GM18520 (cell line): ENCODE results near the gene GOLGA6L4.
"Not testable (repeated sequence)": the region's sequence is repeated elsewhere in the genome, so short reads cannot be mapped to it uniquely, and the experiment has no call there.

Experiments used
- ATAC-seq: cut with Tn5 transposase; IDR thresholded peaks from one replicate; pipeline ENCODE4 v1.9.1; 2021; ENCODE audit not compliant: unreplicated experiment

Gene GOLGA6L4, protein sequence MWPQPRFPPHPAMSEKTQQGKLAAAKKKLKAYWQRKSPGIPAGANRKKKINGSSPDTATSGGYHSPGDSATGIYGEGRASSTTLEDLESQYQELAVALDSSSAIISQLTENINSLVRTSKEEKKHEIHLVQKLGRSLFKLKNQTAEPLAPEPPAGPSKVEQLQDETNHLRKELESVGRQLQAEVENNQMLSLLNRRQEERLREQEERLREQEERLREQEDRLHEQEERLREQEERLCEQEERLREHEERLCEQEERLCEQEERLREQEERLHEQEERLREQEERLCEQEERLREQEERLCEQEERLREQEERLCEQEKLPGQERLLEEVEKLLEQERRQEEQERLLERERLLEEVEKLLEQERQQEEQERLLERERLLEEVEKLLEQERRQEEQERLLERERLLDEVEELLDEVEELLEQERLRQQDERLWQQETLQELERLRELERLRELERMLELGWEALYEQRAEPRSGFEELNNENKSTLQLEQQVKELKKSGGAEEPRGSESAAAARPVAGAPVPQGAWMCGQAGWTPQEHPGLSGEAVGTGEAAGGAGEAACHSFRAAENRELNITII

DNA sequence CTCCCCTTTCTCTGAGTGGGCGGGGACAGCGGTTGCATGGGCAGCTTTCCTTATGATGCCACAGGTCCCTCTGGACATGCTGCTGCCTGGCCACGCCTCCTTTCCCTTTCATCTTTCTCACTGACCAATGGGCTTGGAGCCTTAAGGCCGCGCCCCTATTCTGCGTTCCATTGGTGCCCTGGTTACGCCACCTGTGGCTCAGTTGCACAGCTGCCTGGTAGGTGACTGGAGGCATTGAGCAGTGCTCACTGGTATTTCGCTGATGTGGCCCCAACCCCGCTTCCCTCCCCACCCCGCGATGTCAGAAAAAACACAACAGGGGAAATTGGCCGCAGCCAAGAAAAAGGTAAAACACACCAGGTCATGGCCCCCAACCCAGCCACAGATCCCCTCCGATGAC lies at the start of gene GOLGA6L4:
GOLGA6L4 (plus strand) TSS at position 201 of the 400 bp plus-strand sequence; CDS start at position 263, 62 bp downstream.
- ATAC-seq: not testable (repeated sequence)

DNA sequence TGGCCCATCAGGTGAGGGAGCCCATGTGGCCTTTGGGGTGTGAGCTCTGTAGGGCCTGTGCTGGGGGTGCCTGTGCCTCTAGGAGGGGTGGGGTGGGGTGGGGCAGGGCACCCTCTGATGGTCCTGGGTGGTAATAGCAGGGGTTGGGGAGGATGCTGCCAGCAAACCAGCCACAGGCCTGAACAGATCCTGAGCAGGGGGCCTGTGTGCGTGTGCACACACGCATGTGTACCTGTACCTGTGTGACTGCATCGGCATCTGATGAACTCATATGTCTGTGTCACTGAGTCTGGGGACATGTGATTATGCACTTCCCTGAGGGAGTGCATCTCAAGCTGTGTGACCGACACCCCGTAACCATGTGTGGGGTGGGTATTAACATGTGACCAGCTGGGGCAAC lies 42.6 kb upstream of the GOLGA6L4 start:
- ATAC-seq: not testable (repeated sequence)

DNA sequence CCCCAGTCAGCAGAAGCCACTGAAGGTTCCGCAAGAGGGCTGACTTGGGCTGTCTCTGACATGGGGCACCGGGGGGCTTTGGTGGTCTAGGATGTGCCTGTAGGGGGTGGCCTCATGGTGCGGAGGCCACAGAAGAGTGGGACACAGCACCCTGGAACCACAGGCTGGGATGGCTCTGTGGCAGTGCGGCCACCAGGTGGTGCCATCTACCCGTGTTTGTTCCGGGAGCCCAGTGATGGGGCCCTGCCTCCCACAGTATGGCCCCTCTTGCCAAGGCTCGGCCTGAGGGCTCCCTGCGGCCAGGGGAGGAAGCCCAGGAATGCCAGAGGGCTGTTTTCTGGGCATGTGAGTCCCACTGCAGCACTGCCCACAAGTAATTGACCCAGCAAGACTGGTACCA lies 40.0 kb upstream of the GOLGA6L4 start:
- ATAC-seq: not testable (repeated sequence)

DNA sequence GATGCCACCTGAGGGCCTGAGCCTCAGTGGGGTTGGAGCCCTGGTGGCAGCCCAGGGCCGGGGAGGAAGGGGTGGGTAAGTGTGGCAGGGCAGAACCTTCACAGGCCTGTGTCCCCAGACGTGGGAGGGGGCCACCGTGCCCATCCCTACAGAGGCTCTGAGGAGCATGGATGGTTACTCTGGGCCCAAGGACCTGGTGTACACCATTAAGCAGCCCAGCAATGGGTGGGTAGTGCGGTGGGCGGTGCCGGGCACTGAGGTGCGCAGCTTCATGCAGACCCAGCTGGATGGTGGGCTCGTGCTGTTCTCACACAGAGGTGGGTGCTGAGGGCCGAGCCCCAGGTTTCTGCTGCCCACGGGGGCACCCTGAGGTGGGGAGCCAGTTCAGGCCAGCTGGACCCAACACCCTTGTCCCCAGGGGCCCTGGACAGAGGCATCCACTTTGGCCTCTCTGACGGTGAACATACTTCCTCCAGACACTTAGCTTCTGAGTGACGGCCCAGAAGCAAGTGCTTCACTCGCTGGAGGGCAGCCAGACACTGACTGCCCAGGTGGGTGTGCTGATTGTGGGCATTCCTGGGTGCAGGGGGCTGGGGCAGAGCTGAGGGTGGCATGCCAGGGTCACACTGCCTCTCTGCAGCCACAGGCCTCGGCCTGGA lies 38.9 kb upstream of the GOLGA6L4 start:
- not testable (repeated sequence) for ATAC-seq

DNA sequence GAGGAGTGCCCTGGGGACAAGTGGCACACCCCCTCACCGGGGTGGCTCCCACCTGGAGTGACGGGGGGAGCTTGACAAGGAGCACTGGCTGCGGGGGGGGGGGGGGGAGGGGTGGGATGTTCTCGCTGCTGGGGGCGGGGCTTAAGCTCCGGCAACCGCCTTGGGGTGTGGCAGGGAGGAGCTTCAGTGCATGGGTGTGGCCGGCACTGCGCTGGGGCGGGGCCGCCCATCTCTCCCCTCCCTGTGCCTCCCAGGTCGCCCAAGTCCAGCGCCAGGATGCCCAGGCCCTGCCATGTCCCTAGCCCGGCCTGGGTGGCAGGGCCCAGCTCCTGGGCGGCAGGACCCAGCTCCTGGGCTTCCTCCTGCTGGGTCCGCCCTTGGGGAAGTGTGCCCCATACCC lies 35.7 kb upstream of the GOLGA6L4 start:
- ATAC-seq: not testable (repeated sequence)

DNA sequence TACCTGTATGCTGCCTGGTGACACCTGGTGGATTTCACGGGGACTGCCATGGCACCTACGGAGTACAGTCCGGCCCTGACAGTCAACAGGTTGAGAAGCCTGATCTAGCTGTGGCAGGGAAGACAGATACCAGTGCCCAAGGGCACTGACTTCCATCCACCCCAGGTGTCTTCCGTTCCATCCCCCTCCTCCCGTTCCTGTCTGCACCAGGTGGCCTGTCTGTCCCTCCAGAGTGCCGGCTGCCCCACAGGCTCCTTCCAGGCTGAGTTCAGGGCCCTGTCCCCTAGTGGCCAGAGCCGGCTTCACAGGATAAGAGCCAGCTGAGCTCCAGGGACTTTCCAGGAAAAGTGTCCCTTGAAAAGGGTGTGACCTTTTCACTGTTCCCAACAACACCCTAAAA lies 10.9 kb downstream of the GOLGA6L4 start:
- ATAC-seq: not testable (repeated sequence)
